PC-9 (cell line): ENCODE measurements around the gene IRF5. TPM values are rescaled to one million over a fixed set of nuclear protein-coding genes. Genes with fewer than 3 reads are reported as not detected.
A peak's percentile ranks its signal among the peaks of the same experiment; 100 is the strongest.

ENCODE experiments used
- BruUV-seq: library from RNA; stranded (reverse); fragments of 400-500 nt; replicated peaks from 2 replicates; lab custom pipeline; 2021; lab: Mats Ljungman, UMichigan
- CTCF ChIA-PET: fragments of 300-600 bp; sonication (Branson Sonifier 250); formaldehyde crosslinking; loops from one replicate; lab custom pipeline; 2022; ENCODE audit warnings: antibody characterized with exemption; lab: Charles Lee
- POLR2A ChIA-PET: fragments of 300-600 bp; sonication (Branson Sonifier 250); formaldehyde crosslinking; loops from one replicate; lab custom pipeline; 2022; ENCODE audit warnings: antibody characterized with exemption; ENCODE audit not compliant: unreplicated experiment; lab: Charles Lee
- DNase-seq, 2 experiments: peaks; one replicate each; pipeline versions ENCODE4 v3.0.0 to v3.0.0-alpha.2; 2015 to 2022; ENCODE audit warnings: mixed read lengths in 1 of 2
- H2AFZ ChIP-seq: fragments of 200-600 bp; sonication (generic); 2 replicates; pipeline ENCODE4 v1.8.1; 2017; ENCODE audit warnings: antibody characterized with exemption
- H3F3A ChIP-seq: fragments of 200-600 bp; sonication (generic); 2 replicates; pipeline ENCODE4 v1.8.1; 2017; ENCODE audit warnings: antibody characterized with exemption, mild to moderate bottlenecking, low read depth; ENCODE audit not compliant: insufficient read depth
- H3K27ac ChIP-seq: fragments of 200-600 bp; sonication (generic); 2 replicates; pipeline ENCODE4 v1.6.1; 2016; ENCODE audit warnings: mixed run types
- H3K27me3 ChIP-seq: fragments of 200-600 bp; sonication (generic); 2 replicates; pipeline ENCODE4 v1.6.1; 2016; ENCODE audit warnings: low read depth, mixed run types; ENCODE audit not compliant: insufficient read depth
- H3K36me3 ChIP-seq: fragments of 200-600 bp; sonication (generic); 2 replicates; pipeline ENCODE4 v1.6.1; 2016; ENCODE audit warnings: low read depth, mixed run types
- H3K4me1 ChIP-seq: fragments of 200-600 bp; sonication (generic); replicated peaks from 2 replicates; pipeline ENCODE4 v1.6.1; 2016; ENCODE audit warnings: mixed run types; ENCODE audit not compliant: insufficient read depth
- H3K4me2 ChIP-seq: fragments of 200-600 bp; sonication (generic); 2 replicates; pipeline ENCODE4 v1.6.1; 2017; ENCODE audit warnings: mixed run types
- H3K4me3 ChIP-seq: fragments of 200-600 bp; sonication (generic); 2 replicates; pipeline ENCODE4 v1.6.1; 2016; ENCODE audit warnings: mixed run types
- H3K79me2 ChIP-seq: fragments of 200-600 bp; sonication (generic); 2 replicates; pipeline ENCODE4 v1.6.1; 2017; ENCODE audit warnings: low read depth, mixed run types
- H3K9me2 ChIP-seq: fragments of 200-600 bp; sonication (generic); 2 replicates; pipeline ENCODE4 v1.8.1; 2017; ENCODE audit warnings: mild to moderate bottlenecking; ENCODE audit not compliant: insufficient read depth
- H3K9me3 ChIP-seq: fragments of 200-600 bp; sonication (generic); 2 replicates; pipeline ENCODE4 v1.8.1; 2016; ENCODE audit warnings: low read depth; ENCODE audit not compliant: insufficient read depth
- H4K20me1 ChIP-seq: fragments of 200-600 bp; sonication (generic); 2 replicates; pipeline ENCODE4 v1.8.1; 2017; ENCODE audit not compliant: insufficient read depth
- EZH2 ChIP-seq: fragments of 200-600 bp; sonication (generic); IDR thresholded peaks from 2 replicates; pipeline ENCODE4 v1.8.0; 2017; ENCODE audit warnings: antibody characterized with exemption, low read depth
- intact Hi-C: fragments of 100-400 bp; cut with micrococcal nuclease; formaldehyde crosslinking; loops from one replicate; pipeline ENCODE4 v1.10.0; 2022; ENCODE audit not compliant: unreplicated experiment
- total RNA-seq: library from RNA; stranded (reverse); gene quantifications from 2 replicates; pipeline ENCODE4 v1.2.3, GENCODE V29; 2021
- TF ChIP-seq, protein P1 (sequence below): fragments of 200-600 bp; sonication (generic); conservative IDR thresholded peaks from 2 replicates; pipeline ENCODE4 v1.6.1; 2017; ENCODE audit warnings: mixed run types, antibody characterized with exemption, mild to moderate bottlenecking, moderate library complexity

Gene IRF5
- total RNA-seq, 1 experiment from 2014 or later: 3.4 TPM

DNA sequence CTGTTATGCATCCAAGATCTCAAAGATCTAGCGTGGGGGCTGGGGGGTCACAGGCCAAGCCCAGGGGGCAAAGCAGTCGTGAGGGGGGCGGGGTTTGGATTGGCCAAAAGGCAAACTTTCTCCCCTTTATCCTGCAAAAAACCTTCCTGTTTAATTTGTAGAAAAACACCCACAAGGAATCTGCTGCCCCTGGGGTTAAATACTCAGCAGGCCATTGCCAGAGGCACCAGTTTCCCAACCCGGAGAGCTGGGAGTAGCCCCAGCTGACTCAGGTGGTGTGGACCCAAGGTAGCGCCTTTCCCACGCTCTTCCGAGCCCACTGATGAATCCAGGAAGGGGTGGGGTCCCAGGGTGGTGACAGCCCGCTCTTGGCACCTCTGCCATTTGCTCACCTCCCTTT, 48.6 kb upstream of the IRF5 start:
- H2AFZ ChIP-seq: 0 out of 2 replicates have a peak overlapping the region, but pooled peaks have one; percentile 4
- peak overlapping the region; percentile 95; the same call in 1 of the 2 replicates for H3K4me3 ChIP-seq
- no peaks in the 10 kb centered on the region for H3K27me3 ChIP-seq
- DNase-seq: peak; percentile 75 to 93
- no peaks in the 10 kb centered on the region for H3K9me3 ChIP-seq
- H3K4me1 ChIP-seq: peaks cover 59% of the 10 kb centered on the region
- TF ChIP-seq, protein P1, sequence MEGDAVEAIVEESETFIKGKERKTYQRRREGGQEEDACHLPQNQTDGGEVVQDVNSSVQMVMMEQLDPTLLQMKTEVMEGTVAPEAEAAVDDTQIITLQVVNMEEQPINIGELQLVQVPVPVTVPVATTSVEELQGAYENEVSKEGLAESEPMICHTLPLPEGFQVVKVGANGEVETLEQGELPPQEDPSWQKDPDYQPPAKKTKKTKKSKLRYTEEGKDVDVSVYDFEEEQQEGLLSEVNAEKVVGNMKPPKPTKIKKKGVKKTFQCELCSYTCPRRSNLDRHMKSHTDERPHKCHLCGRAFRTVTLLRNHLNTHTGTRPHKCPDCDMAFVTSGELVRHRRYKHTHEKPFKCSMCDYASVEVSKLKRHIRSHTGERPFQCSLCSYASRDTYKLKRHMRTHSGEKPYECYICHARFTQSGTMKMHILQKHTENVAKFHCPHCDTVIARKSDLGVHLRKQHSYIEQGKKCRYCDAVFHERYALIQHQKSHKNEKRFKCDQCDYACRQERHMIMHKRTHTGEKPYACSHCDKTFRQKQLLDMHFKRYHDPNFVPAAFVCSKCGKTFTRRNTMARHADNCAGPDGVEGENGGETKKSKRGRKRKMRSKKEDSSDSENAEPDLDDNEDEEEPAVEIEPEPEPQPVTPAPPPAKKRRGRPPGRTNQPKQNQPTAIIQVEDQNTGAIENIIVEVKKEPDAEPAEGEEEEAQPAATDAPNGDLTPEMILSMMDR: no peak
- TF ChIP-seq EZH2: no peak
- peak overlapping the region; percentile 94 for H3K27ac ChIP-seq
- H3K4me2 ChIP-seq: peak overlapping the region; percentile 83
- peaks cover 16% of the 10 kb centered on the region for H3K79me2 ChIP-seq
- CTCF ChIA-PET: interaction anchor here (0.5 kb wide), 1 partner anchor 152 kb away, joined by 5 read pairs; no protein-coding TSS in a partner anchor
- H3K36me3 ChIP-seq: no peaks in the 10 kb centered on the region
- no peaks in the 10 kb centered on the region for H4K20me1 ChIP-seq
- H3F3A ChIP-seq: peaks cover 51% of the 10 kb centered on the region
- no peaks in the 10 kb centered on the region for H3K9me2 ChIP-seq
- POLR2A ChIA-PET: interaction anchor here (0.5 to 0.9 kb wide), 4 partner anchors 8 to 166 kb away, joined by 4 to 8 read pairs (median 6); partner anchors contain the start of gene TNPO3
- intact Hi-C loops: no loop called here
- no TSS peak for BruUV-seq

DNA sequence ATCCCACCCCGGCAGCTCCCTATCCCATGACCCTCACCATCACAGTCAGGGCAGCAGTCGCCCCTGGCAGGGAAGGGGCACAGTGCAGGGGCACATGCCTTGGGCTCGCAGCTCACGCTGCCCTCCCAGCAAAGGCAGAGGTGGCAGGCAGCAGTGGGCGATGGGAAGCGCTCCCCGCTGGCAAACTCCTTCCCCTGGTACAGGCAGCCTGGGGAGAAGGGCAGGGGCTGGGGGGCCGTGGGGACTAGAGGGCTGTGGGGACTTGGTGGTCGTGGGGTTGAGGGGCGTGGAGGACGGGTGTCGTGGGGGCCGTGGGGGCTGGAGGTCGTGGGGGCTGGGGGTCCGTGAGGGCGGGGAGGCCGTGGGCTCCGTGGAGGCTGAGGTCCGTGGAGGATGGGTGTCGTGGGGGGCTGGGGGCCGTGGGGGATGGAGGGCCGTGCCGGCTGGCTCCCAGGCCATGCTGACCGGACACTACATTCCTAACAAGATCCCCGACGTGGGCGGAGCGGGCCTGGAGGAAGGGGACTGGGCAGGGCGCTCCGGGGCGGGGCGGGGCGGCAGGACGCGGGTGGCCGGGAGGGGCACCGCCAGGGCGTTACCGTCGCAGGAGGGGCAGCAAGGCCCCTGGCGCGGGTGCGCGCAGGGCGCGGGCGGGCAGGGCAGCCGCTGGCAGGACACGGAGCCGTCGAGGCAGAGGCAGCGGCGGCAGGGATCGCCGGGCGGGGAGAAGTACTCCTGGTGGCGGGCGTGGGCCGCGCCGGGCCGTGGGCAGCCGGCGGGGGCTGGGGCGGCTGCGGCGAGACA, 47.2 kb upstream of the IRF5 start:
- Histone ChIP-seq H3F3A (peaks cover 51% of the 10 kb centered on the region), H4K20me1 (no peaks in the 10 kb centered on the region), H3K36me3 (no peaks in the 10 kb centered on the region), H3K4me3 (peak overlapping the region; percentile 95), H3K9me3 (no peaks in the 10 kb centered on the region), H3K9me2 (no peaks in the 10 kb centered on the region), H3K79me2 (peaks cover 16% of the 10 kb centered on the region), H3K4me1 (peaks cover 62% of the 10 kb centered on the region), H2AFZ (peak overlapping the region; percentile 14; the same call in 1 of the 2 replicates), H3K27ac (peak overlapping the region; percentile 94), H3K27me3 (no peaks in the 10 kb centered on the region), H3K4me2 (peak overlapping the region; percentile 83)
- no peak for TF ChIP-seq EZH2
- TF ChIP-seq, protein P1: no peak
- DNase-seq: peak; percentile 80 to 94
- ChIA-PET CTCF (no interaction called here), POLR2A (no interaction called here)
- no TSS peak for BruUV-seq
- intact Hi-C loops: loop anchor here (5.0 kb wide), 3 partner anchors 58 to 322 kb away; partner anchors contain the start of gene FLNC

DNA sequence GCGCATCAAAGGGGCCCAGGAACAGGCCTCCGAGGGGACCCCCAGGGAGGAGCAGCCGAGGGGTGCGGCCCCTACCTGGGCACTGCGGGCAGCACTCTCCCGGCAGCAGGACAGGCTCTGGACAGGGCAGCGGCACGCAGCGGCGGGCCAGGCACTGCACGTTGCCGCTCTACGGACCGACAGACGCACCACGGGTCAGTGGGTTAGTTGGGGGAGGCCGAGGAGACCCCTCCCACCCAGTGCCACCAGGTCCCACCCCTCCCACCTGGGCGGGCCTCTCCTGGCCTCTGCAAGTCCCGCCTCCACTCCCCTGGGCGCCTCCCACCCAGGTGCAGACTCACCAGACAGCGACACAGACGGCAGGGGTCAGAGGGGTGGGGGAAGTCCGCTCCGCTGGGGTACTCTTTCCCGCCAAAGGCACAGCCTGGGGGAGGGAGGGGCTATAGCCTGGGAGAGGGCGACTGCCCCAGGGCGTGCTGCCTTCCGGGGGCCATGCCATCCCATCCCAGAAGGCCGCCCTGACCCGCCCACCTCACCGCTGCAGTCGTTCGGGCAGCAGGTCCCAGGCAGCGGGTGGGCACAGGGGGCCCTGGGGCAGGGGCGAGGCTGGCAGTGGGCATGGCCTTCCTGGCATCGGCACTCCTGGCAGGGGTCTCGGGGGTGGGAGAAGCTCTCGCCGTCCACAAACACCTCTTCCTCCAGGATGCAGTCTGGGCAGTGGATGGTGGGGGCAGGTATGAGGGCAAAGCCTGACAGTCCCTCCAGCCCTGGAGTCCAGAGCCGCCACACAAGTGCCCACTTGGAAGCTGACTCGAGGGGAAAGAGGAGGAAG, 46.4 kb upstream of the IRF5 start:
- CTCF ChIA-PET: no interaction called here
- no peaks in the 10 kb centered on the region for H3K27me3 ChIP-seq
- H3K4me1 ChIP-seq: peaks cover 62% of the 10 kb centered on the region
- TF ChIP-seq EZH2: no peak
- TF ChIP-seq, protein P1: no peak
- peaks cover 16% of the 10 kb centered on the region for H3K79me2 ChIP-seq
- H3F3A ChIP-seq: peaks cover 51% of the 10 kb centered on the region
- peak overlapping the region; percentile 83 for H3K4me2 ChIP-seq
- H3K27ac ChIP-seq: peak overlapping the region; percentile 81
- POLR2A ChIA-PET: no interaction called here
- peak overlapping the region; percentile 95 for H3K4me3 ChIP-seq
- no peaks in the 10 kb centered on the region for H4K20me1 ChIP-seq
- H3K9me2 ChIP-seq: no peaks in the 10 kb centered on the region
- BruUV-seq: TSS peak; percentile 19
- H2AFZ ChIP-seq: peak overlapping the region; percentile 14; the same call in 1 of the 2 replicates
- DNase-seq: peak; percentile 68 to 88
- H3K9me3 ChIP-seq: no peaks in the 10 kb centered on the region
- intact Hi-C loops: loop anchor here (5.0 kb wide), 3 partner anchors 59 to 321 kb away; partner anchors contain the start of gene FLNC
- no peaks in the 10 kb centered on the region for H3K36me3 ChIP-seq
